Measurements from ENCODE around the gene APCDD1L.

The APCDD1L gene

DNA sequence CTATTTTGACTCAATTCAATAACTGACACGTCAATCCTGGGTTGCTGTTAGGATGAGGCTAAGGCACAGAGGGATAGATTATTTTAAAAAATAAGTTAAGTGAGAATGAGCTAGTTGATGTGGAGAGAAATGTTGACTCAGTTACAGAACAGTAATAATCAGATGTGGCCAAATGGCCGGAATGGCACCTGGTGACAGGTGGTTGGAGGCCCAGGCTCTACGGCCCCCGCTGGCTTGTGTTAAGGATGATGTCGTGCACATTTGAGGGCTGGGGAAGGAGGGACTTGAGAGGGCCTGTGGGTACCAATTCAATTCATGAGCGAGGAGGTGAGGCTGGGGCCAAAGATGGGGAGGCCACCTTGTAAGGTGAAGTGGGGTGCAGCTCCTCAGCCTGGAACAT is 31.7 kb downstream of the APCDD1L start:
- DNase-seq: no peak

DNA sequence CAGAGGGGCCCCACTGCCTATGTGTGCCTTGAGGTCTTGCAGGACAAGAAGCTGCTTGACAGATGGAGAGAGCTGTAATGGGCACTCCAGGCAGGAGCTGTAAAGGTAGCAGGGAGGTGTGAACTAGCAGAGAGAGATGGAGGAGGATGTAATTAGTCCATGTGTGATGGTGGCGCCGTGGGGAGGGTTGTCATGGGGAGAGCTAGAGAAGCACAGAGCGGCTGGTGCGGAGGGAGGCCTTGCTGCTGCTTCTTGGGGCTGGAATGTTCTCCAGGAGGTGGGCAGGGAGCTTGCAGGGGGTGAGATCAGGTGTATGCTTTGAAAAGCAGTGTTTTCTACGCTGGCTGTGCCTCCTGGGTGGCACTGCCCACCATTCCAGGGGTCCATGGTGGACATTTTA is 32.1 kb downstream of the APCDD1L start:
- no peak for DNase-seq

DNA sequence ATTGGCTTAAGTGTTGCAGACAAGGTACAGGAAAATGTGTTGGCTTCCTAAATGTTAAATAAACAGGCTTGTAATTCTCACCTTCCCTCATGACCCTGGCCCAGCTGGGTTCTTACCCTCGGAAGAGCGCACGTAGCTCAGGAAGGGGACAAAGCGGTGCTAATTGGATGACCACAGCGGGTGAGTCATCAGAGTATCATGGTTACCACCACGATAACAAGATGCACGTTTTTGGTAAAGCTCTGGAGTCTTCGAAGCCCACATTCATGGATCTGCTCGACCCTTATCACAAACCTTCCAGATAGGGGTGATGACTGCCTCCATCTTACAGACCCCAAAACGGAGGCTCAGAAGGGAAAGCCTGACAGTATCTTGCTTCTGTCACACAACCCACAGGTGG is 32.8 kb downstream of the APCDD1L start:
- DNase-seq: no peak

DNA sequence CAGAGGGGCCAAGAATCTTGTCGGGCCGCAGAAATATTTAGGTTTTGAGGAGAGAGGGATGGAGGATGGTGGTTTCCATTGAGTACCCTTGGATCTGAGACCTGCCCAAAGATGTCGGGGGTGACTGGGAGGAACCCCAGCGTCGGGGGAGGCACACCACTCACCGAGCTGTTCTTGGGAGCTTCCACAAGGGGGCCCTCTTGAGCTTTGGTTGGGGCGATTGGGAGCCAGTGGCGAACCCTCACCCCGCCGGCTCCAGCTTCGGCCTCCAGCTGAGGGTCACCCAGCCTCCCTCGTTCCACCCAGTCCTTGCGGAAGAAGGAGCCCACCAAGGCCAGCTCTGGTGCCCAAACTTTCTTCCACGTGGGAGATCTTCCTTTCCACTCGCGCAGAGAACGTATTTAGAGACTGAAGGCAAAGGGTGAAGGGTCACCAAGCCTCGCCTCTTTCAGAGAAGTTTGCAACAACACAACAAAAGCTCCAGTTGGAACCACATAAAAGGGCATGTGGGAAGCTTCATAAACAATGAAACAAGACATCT is 33.6 kb downstream of the APCDD1L start:
- DNase-seq: peak; percentile 74 to 75

DNA sequence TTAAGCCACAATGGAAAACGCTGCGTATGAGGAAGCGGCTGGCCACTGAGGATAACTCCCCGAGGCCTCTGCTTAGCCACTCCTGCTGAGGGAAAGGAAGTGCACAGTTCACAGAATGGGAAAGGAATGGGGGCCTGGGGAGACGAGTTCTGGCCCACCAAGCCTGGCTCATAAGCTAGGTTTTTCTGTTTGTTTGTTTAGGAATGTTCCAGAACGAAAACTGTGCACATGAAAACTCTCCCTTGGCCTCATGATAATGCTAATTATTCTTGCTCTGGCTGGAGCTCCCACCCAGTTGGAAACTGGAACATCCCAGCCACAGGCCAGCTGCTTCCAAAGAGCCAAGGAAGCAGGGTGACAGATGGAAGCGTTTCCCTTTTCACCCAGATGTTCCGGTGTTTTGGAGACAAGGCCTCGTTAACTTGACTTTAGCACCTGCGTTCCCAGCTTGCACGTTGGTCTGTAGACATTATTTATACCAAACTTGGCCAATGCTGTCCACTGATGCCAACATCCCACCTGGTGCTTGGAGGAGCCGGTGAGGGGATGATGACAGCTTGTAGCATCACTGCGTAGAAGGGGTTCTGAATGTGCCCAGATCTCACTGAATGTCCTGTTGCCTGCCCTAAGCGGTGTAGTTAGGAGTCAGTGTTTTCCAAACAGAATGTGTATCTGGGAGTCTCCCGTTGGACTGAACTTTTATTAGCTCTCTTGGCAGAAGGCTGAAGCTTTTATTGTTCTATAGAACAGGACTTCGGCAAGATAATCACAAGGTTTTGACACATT is 34.5 kb downstream of the APCDD1L start:
- no peak for DNase-seq

DNA sequence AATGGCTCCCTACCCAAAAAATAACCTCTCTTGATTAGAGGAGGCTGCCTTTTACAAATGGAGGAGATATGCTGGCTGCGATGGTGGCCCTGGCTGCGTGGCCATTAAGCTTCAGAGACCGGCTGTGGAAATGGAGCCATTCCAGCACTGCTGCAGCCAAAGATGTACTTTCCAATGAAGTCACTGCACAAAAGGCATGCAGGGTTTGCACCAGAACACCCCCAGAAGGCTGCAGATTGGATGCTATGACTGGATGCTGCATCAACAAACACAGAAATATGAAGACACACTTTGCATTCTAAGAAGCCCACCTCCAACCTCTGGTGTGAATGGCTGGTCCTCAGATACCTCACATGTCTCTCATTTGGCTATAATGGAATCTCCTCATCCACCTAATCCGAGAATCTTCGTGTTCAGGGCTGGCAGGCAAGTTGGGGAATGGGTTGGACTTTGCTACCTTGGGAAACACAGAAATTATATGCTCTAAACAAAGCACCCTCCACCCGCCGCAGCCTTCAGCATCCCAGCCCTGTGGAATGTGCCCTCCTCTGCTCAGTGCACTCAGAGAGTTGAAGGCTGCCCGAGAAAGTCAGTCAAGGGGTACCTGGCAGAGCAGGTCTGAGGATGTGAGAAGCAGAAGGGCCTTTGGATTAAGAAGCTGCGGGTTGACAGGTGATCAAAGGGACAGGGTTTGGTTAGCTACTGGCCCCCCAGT is 35.3 kb downstream of the APCDD1L start:
- DNase-seq: no peak

DNA sequence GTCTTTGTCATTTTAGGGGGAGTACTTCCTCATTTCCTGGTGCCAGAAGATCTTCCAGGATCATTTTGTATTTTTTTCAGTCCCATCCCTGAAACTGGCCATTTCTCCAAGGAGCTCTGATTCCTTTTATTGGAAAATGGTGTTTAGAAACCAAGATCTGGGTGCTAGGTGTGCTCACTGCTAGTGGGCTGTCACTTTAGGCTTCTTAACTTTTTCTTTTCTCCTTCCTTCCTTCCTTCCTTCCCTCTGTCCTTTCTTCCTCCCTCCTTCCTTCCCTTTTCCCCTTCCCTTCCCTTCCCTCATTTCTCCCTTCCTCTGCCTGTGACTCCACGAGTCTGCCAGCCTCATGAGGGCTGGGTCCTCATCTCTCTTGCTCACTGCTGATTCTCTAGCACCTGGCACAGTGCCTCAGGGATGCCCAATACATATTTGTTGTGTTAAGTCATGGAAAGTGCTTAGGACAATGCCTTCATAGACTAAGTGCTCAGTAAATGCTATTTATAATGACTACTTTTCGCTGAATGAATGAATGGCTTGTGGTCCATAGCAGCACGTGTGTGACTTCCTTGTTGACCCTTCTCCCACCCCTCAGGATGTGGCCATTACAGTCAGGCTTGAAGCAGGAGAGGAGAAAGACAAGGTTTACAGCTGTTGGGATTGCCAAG is 36.9 kb downstream of the APCDD1L start:
- no peak for DNase-seq

DNA sequence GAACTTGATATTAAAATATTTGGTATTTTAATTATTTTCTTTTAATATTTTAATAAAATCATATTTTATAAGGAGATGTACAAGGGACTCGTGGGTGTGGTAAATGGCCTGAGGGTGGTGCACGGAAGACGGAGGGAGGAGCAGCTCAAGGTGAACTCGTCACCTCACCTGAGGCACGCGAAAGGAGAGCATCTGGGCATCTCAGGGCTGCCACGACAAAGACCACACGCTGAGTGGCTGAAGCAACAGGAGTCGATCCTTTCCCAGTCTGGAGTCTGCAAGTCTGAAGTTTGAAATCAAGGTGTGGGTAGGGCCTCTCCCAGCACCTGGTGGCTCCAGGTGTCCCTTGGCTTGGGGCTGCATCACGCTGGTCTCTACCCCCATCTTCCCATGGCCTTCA is 39.7 kb downstream of the APCDD1L start:
- DNase-seq: no peak

DNA sequence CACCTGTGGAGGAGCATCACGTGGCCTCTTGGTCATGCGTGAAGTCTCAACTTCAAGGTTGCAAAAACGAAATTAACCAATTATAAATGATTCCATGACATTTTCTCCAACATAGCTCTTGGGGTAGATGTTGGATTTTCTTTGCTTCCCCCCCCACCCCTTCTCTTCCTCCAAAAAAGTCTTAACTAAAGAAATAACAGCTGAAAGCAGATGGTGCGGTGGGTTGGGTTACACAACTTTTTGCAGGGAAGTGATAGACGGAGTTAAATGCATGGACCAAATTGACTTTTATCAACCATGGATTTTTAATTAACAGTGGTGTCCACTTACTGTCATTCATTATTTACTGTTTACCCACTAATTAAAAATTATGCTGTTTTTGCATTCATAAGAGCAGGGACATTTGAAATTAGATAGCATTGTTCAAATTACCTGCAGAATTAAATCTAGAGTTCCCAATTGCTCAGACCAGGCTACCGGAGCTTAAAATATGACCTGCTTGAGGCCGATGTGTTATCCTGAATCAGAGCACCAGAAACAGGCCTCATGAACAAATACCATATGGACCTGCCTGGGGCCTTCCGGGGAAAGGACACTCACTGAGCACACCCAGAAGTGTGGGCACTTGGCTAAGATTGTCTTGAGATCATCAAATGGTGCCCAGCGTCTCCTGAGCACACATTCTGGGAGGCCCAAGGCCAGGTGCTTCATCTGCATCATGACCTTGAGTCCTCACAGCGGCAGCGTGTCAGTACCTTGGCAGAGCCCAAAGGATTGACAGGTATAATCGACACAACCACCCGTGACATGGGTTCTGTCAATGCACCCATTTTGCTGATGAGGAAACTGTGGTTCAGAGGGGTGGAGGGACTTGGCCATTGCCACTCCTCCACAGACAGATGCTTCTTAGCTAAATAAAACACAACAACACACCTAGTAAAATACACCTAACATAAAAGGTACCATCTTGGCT is 41.5 kb downstream of the APCDD1L start:
- no peak for DNase-seq

DNA sequence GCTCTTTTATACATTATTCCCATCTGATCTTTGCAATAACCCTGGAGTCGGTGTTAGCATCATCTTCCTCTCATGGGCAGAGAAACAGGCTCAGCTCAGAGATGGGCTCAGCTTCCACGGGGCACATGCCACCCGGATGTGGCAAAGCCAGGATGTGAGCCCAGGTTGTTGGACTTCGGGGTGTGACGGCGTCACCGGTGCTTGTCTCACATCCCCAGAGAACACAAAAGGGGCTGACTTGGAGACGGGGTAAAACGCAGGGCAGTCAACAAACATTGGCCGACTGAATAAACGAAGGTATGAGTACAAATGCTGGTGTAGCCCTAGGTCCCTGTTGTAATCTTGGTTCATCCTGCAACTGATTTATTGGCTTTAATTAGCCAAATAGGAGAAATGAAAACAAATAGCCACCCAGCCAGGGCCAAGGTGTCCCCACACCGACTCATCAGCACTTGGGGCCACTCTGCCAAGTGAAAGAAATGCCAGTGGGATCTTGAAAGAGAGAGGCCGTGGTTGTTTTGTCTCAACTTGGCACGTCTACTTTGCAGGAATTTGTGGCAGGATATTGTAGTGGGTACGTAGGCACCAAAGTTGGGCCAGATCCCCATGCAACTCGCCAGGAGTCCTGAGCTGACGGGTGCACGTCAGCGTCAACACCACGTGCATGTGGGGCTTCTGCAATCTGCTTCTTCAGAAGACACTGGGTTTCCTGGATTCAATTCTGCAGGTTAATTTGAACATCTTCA is 42.8 kb downstream of the APCDD1L start:
- no peak for DNase-seq

DNA sequence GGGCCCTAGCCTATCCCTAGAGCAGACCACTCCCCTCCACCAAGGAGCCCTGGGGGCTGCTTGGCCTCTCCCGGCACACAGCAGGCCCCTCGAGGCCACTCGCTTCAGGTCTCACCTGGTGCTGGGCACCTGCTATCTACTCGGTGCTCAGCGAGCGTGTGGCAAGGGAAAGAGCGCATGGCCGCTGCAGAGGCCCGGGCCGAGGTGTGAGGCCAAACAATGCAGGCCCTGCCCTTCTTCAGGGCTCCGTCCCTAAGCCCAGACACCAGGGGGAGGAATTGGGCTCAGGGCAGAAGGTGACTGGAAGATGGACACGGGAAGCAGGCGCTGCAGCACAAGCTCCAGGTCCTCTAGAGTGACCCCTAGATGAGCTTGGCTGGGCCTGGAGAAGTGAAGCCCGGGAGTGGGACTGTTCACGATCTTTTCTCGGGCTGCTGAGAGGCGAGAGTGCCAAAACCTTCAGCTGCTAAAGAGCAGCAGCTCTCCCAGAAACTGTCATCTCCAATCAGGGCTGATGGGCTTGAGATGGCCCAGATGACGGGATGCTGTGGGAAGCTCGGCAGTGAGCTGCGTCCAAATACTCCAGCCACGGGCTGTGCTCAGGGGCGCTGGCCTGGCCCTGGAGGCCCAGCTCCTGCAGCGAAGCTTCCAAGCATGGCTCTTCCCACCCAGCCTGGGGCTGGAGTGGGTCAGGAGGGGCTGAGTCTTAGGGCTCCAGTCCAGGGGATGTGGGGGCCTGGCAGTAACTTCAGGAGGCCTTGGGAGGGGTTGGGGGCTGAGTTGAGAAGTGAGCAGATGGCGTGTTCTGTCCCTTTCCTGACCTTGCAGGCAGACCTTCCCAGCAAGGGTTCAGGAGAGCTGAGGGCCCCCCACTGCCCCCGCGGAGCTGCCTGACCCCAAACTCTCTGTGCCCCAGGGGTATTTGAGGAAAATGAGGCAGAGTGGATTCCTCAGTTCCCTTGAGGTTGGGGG is 43.7 kb downstream of the APCDD1L start:
- no peak for DNase-seq

DNA sequence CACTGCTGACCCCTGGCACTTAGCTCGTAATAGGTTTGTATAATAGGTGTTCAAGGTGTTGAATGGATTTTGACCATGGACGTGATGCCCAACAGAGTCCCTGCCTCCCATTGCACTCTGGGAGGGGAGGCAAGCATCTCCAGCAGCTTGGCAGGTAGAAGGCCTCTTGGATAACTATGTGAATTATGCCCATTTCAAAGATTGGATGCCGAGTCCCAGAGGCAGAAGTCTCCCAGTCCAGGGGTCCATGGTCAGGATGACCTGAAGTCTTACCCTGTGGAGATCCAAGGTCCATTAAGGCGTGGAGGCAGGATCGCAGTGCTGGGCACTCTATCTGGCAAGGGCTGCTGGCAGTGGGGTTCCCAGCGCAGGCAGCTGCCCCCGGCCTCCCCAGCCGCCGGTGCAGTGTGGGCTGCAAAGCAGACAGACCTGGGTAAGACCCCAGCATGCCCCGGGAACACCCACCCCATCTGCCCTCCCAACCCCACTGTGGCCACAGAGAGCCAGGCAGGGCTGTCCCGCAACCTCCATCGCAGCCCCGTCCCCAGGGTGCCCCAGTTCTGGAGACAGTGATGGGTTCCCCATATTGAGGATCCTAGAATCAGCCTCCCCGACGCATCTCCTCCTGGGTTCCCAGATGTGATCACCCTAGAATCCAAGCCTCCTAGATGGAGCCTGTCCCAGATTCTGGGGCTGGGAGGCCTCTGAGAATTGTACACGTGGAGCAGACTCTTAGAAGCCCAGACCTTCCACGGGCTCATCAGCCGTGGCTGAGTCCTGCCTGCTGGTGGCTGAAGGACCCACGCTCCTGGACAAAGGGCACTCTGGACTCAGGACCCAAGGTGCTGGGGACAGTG is 44.6 kb downstream of the APCDD1L start:
- no peak for DNase-seq

DNA sequence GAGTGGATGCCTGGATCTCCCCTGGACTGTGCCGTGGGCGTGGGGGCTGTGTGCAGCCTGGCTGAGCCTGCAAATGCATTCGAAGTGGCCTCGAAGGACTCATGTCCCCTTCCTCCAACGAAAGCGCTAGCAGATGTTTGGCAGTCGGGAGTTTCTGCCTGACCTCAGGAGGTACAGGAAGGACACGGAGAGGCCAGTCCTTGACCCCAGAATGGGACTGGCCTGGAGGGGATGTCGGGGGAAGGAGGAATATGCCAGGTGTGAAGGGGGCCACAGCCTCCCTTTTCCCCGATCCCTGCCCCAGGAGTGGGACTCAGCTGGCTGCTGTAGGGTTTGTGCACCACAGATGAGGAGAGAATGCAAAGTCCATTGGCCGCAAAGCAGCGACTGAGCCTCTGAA is 45.6 kb downstream of the APCDD1L start:
- no peak for DNase-seq

DNA sequence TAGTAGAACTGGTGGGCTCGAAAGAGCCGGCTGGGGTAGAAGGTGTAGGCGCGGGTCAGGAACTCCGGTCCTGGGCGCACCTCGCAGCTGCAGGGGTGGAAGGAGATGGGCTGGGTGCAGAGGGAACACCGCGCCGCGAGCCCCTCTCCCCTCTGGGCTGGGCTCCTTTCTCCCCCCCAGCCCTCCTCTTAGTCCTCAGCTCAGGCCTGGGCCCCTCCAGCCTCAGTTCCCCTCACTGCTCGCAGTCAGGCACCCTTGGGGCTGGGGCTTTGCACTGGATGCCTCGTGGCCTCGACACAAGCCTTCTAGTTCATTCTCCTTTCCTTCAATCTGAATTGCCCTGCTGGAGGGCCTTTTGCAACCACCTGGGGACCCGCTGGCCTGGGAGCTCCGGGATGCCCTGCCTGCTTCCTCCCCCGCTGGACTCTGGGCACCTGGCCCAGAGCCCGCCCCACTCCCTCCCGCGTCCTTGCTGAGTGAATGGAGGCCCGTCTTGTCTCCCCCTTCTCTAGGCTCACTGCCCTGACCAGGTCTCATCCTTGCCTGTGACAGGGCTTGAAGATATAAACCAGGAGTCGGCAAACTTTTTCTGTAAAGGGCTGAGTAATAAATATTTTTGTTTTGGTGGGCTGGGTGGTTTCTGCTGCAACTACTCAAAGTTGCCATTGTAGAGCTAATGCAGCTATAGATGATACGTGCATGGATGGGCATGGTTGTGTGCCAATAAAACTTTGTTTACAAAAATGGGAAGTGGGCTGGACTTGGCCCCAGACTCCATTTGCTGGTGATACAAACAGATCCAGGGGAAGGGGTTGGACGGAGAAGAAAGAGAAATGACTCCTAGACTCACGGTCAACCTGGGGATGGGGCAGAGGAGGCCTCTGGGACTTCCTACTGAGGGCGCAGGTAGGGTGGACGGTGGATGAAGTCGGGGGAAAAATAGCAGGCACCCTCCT is 47.3 kb downstream of the APCDD1L start:
- no peak for DNase-seq

DNA sequence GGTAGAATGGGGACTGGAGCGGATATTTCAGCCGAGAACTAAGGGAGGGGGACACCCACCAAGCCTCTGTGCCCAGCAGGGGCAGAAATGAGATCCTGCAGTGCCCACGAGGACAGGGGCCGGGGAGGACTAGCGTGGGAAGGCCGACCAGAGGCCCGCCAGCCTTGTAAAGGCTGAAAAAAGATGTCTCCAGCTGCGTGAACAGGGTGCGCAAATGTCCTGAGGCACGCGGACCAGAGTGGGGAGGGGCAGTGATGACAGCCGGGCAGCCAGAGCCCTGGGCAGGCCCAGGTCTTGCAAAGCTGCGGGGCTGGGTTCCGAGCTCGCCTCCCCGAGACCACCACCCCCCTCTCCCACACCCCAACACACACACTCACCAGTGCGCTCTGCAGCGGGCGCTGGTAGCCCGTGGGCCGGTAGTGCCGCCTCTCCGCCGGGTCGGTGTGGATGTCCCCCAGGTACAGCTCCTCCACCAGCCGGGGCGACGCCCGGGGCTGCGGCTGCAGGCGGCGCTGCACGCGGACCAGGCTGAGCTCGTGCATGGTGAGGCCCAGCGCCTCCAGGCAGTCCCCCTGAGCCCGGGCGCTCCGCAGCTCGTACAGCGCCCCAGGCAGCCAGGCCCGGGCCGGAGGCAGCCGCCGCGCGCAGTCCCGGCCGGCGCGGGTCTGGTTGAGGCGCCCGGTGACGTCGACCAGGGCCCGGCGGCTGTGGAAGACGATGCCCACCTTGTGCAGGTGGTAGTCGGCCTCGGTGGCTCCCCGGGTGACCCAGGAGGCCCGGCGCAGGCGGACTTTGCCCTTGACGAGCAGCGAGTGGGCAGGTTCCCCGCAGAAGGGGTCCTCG is 48.2 kb downstream of the APCDD1L start:
- DNase-seq: no peak

DNA sequence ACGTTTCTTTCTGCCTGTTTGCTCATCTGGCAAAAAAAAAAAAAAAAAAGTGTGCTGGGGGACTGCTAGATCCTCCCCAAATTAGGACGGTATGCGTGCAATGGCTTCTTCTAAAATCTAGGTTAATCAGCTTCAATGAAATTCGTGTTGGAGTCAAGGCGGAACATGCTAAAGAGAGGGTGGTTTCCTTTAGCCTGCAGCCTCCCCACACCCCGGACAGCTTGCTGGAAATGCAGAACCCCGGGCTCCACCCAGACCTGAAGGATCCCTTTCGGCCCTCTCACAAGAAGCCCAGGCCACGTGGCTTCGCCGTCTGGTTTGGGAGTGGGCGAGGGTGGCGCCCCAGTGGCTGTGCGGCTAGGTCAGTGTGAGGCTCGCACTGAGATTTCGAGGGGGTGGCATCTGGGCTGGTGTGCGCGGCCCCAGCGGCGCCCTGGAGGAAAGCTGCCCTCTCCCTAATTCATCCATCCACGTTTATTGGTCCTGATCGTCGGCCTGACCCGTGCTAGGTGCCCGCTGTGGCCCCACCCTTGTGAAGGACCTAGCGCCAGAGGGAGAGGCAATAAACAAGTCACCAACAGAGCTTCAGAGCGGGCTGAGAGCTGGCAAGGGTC is 49.0 kb downstream of the APCDD1L start:
- DNase-seq: no peak

DNA sequence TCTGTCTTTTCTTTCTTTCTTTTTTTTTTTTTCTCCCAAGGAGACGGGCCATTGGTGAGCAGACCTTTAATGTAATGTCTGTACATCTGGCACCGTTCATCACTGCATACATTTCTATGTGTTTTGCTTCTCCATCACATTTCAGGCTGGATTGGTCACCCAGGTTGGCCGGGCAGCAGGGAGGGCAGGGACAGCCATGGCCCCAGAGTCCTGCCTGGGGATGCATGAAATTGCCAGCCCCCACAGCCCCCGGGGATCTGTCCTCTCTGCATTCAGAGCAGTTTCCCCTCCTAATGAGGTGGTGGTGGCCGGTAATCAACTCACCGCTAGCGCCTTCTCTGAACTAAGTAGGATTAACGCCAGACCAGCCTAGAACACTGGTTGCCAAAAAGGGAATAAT is 50.4 kb downstream of the APCDD1L start:
- no peak for DNase-seq

Measured in activated T-cell treated with anti-CD3 and anti-CD28 coated beads, Interleukin-2, amount 50 U/mL, for 48 hours (primary cell).